ENCODE measurements around the gene THSD4. TPM values are rescaled to one million over a fixed set of nuclear protein-coding genes. Genes with fewer than 3 reads are reported as not detected.

THSD4 gene
- polyA plus RNA-seq, 1 donor (not counting 4 experiments of a cell fraction or from before 2014, with no cell fraction given), result 24.5 TPM

GRCh38 chr15:71785996-71786395 lies 670.7 kb downstream of the THSD4 start:
- peaks cover 7% of the 10 kb centered on the region for H3K4me1 ChIP-seq (ENCODE audit: control insufficient read depth, extremely low read depth, insufficient read depth, low read length)
- TF ChIP-seq CTCF (optimal IDR thresholded peaks at IDR 0.05 in 1 of 3, IDR thresholded peaks at IDR 0.05 in 1 of 3, conservative IDR thresholded peaks at IDR 0.05 in 1 of 3; ENCODE audit: extremely low read depth in 1 of 3, insufficient read depth in 2 of 3, low read length in 3 of 3), result no peak
- no peak for TF ChIP-seq EZH2 (IDR thresholded peaks at IDR 0.05; ENCODE audit: low read length)
- H3K27me3 ChIP-seq (ENCODE audit: control insufficient read depth, extremely low read depth, insufficient read depth, low read length), result no peaks in the 10 kb centered on the region
- DNase-seq (ENCODE audit: low read depth, low spot score) (no peak), FAIRE-seq (no peak)
- H2AFZ ChIP-seq (ENCODE audit: control insufficient read depth, low read length), result no peak overlapping the region
- H3K36me3 ChIP-seq (ENCODE audit: control insufficient read depth in 2 of 2, extremely low read depth in 1 of 2, insufficient read depth in 2 of 2, low read length in 2 of 2), result no peaks in the 10 kb centered on the region
- H4K20me1 ChIP-seq (ENCODE audit: control insufficient read depth, extremely low read depth, insufficient read depth, low read length), result no peaks in the 10 kb centered on the region
- no peaks in the 10 kb centered on the region for H3K9me3 ChIP-seq (ENCODE audit: control insufficient read depth, low read depth, low read length)
- no peak overlapping the region for H3K27ac ChIP-seq (ENCODE audit: control insufficient read depth, insufficient read depth, low read length)
- no peak overlapping the region for H3K4me3 ChIP-seq (ENCODE audit: control insufficient read depth in 2 of 3, extremely low read depth in 1 of 3, insufficient read depth in 2 of 3, low read depth in 1 of 3, low read length in 3 of 3)
- no peaks in the 10 kb centered on the region for H3K79me2 ChIP-seq (ENCODE audit: control insufficient read depth, insufficient read depth, low read length)
- H3K4me2 ChIP-seq (ENCODE audit: control insufficient read depth, extremely low read depth, insufficient read depth, low read depth, low read length), result no peak overlapping the region
- dilution Hi-C loops (cut with MboI; ENCODE audit: extremely low pct_ligation_motif_present, low sequenced_read_pairs), result no loop called here
- H3K9me1 ChIP-seq (ENCODE audit: control insufficient read depth, extremely low read depth, insufficient read depth, low read length), result no peaks in the 10 kb centered on the region
- H3K9ac ChIP-seq (ENCODE audit: control insufficient read depth, extremely low read depth, insufficient read depth, low read length), result no peak overlapping the region

GRCh38 chr15:71786673-71787072 lies 671.4 kb downstream of the THSD4 start:
- no peaks in the 10 kb centered on the region for H3K36me3 ChIP-seq (ENCODE audit: control insufficient read depth in 2 of 2, extremely low read depth in 1 of 2, insufficient read depth in 2 of 2, low read length in 2 of 2)
- dilution Hi-C loops (cut with MboI; ENCODE audit: extremely low pct_ligation_motif_present, low sequenced_read_pairs), result no loop called here
- no peak overlapping the region for H3K9ac ChIP-seq (ENCODE audit: control insufficient read depth, extremely low read depth, insufficient read depth, low read length)
- H3K4me1 ChIP-seq (ENCODE audit: control insufficient read depth, extremely low read depth, insufficient read depth, low read length), result peaks cover 13% of the 10 kb centered on the region
- DNase-seq (ENCODE audit: low read depth, low spot score), result no peak
- H3K4me2 ChIP-seq (ENCODE audit: control insufficient read depth, extremely low read depth, insufficient read depth, low read depth, low read length), result no peak overlapping the region
- H3K79me2 ChIP-seq (ENCODE audit: control insufficient read depth, insufficient read depth, low read length), result no peaks in the 10 kb centered on the region
- no peak overlapping the region for H2AFZ ChIP-seq (ENCODE audit: control insufficient read depth, low read length)
- H3K4me3 ChIP-seq (ENCODE audit: control insufficient read depth in 2 of 3, extremely low read depth in 1 of 3, insufficient read depth in 2 of 3, low read depth in 1 of 3, low read length in 3 of 3), result no peak overlapping the region
- no peaks in the 10 kb centered on the region for H4K20me1 ChIP-seq (ENCODE audit: control insufficient read depth, extremely low read depth, insufficient read depth, low read length)
- H3K27ac ChIP-seq (ENCODE audit: control insufficient read depth, insufficient read depth, low read length), result no peak overlapping the region
- H3K9me3 ChIP-seq (ENCODE audit: control insufficient read depth, low read depth, low read length), result no peaks in the 10 kb centered on the region
- no peak for FAIRE-seq
- H3K9me1 ChIP-seq (ENCODE audit: control insufficient read depth, extremely low read depth, insufficient read depth, low read length), result no peaks in the 10 kb centered on the region
- H3K27me3 ChIP-seq (ENCODE audit: control insufficient read depth, extremely low read depth, insufficient read depth, low read length), result no peaks in the 10 kb centered on the region
- TF ChIP-seq CTCF (optimal IDR thresholded peaks at IDR 0.05 in 1 of 3, IDR thresholded peaks at IDR 0.05 in 1 of 3, conservative IDR thresholded peaks at IDR 0.05 in 1 of 3; ENCODE audit: extremely low read depth in 1 of 3, insufficient read depth in 2 of 3, low read length in 3 of 3) (no peak), EZH2 (IDR thresholded peaks at IDR 0.05; ENCODE audit: low read length) (no peak)
